Adrenal gland (tissue), 12 donors: ENCODE measurements around the gene PIGU. TPM values are rescaled to one million over a fixed set of nuclear protein-coding genes. Genes with fewer than 3 reads are reported as not detected.

Experiments
- DNase-seq, 7 donors: peaks; one replicate each; pipeline ENCODE4 v3.0.0-alpha.2; 2019 to 2020
- H3K27ac ChIP-seq, 5 donors: fragments of 200-600 bp; sonication (generic) in 4 of 5; 1 replicate in 3 of 5; 2 replicates in 2 of 5; pipeline versions ENCODE4 v1.5.1 to v1.8.0; 2016 to 2020; ENCODE audit warnings: mild to moderate bottlenecking in 1 of 5
- H3K27me3 ChIP-seq: fragments of 200-600 bp; 2 replicates; pipeline ENCODE4 v1.8.0; 2021
- H3K36me3 ChIP-seq, 2 donors: fragments of 200-600 bp; replicated peaks in 1 of 2; 1 replicate in 1 of 2; 2 replicates in 1 of 2; pipeline versions ENCODE4 v1.5.1 to v1.8.0; 2018 to 2022
- H3K4me1 ChIP-seq, 2 donors: fragments of 200-600 bp; replicated peaks in 1 of 2; 1 replicate in 1 of 2; 2 replicates in 1 of 2; pipeline versions ENCODE4 v1.5.1 to v1.8.0; 2018 to 2021
- H3K4me3 ChIP-seq, 4 donors: fragments of 200-600 bp; sonication (generic) in 3 of 4; one replicate each; pipeline ENCODE4 v1.5.1; 2016 to 2018
- H3K9me3 ChIP-seq, 3 donors: fragments of 200-600 bp; sonication (generic) in 1 of 3; replicated peaks in 1 of 3; 1 replicate in 2 of 3; 2 replicates in 1 of 3; pipeline versions ENCODE4 v1.5.1 to v1.8.0; 2016 to 2021
- POLR2A ChIP-seq, 2 donors: fragments of 450-650 bp; IDR thresholded peaks; one replicate each; pipeline ENCODE4 v1.6.1; 2017; ENCODE audit warnings: antibody characterized with exemption in 2 of 2, mild to moderate bottlenecking in 2 of 2, moderate library complexity in 1 of 2
- WGBS, 4 donors: extraction: QIAGEN DNeasy Blood & Tissue Kit in 2 of 4; methylation state at CpG; one replicate each; pipeline versions ENCODE4 v1.1.5 to v1.1.7; 2013 to 2017; 5-methylcytosine and 5-hydroxymethylcytosine counted together
- intact Hi-C, 2 donors: fragments of 100-400 bp; cut with DNase I; formaldehyde crosslinking; loops; one replicate each; pipeline versions ENCODE4 v1.14.1 to v1.15.0; 2022 to 2023
- polyA plus RNA-seq, 3 donors: library from polyadenylated mRNA; stranded (reverse); fragments of 200-250 nt in 2 of 3; fragments of 350-450 nt in 1 of 3; fragmentation: Illumina TruSeq in 1 of 3; extraction: RNeasy Lipid Tissue Mini Kit (QIAGEN cat#74804) in 1 of 3; gene quantifications; one replicate each; pipeline ENCODE4 v1.2.3, GENCODE V29; 2013 to 2014
- total RNA-seq, 9 donors: library from RNA; depleted of rRNA in 4 of 9; stranded (reverse); fragments of >200 nt in 4 of 9; fragments of 120-200 nt in 1 of 9; fragmentation: NEBNext Ultra II Directional in 1 of 9; extraction: Animal tissue kit (Norgen Biotek cat#: 25700) in 1 of 9; gene quantifications; one replicate each; pipeline versions ENCODE4 v1.1.0 to v1.2.4, GENCODE V29; 2013 to 2023
- TF ChIP-seq, protein P1 (sequence below), 6 experiments: fragments of 450-650 bp in 4 of 6; fragments of 200-600 bp in 2 of 6; sonication (generic) in 1 of 6; IDR thresholded peaks; 1 replicate in 5 of 6; 2 replicates in 1 of 6; pipeline versions ENCODE4 v1.5.1 to v1.8.0; 2016 to 2021; ENCODE audit warnings: antibody characterized with exemption in 6 of 6, mild to moderate bottlenecking in 2 of 6, moderate library complexity in 1 of 6
- donor health status: healthy with polysubstance abuse.
- donor health status: Bipolar disorder and iron deficiency.
- donor health status: DM: yes; HTN: yes; CAD: no.
- donor health status: DM: no; HTN: no; CAD: no.
- donor health status: DM: no; HTN: no; CAD: no.
- donor health status: DM: yes; HTN: yes; CAD: no.

The PIGU gene
- total and polyA plus RNA-seq, 12 donors, result 16.8 to 64.1 (median 23.1) TPM

DNA sequence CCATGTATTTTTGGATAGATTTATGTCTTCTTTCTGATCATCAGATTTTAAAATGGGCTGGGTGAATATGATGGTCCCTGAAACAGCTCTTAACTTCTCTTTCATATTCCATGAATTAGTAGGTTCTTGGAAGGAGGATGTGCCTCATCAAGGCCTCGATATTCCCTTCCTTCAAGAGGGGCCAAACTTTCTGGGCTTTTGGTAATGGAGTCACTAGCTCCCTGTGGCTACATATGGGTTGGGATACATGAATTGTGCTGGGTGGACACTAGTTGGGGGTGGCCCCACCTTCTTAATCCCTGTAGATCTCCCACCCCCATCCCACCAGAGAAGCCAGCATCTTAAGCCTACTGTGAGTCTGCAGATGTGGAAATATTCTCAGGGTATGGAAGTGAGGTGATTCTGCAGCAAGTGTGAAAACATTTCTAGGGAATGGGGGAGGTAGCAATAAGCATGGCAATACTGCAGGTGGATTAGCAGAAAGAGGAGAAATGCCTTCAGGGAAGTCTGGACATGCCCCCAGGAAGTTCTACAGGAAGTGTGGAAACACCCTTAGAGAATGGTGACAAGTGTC, 29.5 kb upstream of the PIGU start:
- intact Hi-C loops, result loop anchor here (10.0 kb wide), 1 partner anchor 132 kb away; no protein-coding TSS in a partner anchor
- peaks cover 27 to 50% of the 10 kb centered on the region in 2 donors for H3K4me1 ChIP-seq
- 95 to 100% (median 97%) methylated on average over 1 of the region's 1 CpG for WGBS, 4 donors
- H3K4me3 ChIP-seq, result no peak overlapping the region
- H3K36me3 ChIP-seq, result no peaks in the 10 kb centered on the region
- no peaks in the 10 kb centered on the region for H3K9me3 ChIP-seq
- no peak for DNase-seq
- no peaks in the 10 kb centered on the region for H3K27me3 ChIP-seq
- H3K27ac ChIP-seq, result peak overlapping the region in 2 of 5 donors; percentile 100
- TF ChIP-seq, protein P1, sequence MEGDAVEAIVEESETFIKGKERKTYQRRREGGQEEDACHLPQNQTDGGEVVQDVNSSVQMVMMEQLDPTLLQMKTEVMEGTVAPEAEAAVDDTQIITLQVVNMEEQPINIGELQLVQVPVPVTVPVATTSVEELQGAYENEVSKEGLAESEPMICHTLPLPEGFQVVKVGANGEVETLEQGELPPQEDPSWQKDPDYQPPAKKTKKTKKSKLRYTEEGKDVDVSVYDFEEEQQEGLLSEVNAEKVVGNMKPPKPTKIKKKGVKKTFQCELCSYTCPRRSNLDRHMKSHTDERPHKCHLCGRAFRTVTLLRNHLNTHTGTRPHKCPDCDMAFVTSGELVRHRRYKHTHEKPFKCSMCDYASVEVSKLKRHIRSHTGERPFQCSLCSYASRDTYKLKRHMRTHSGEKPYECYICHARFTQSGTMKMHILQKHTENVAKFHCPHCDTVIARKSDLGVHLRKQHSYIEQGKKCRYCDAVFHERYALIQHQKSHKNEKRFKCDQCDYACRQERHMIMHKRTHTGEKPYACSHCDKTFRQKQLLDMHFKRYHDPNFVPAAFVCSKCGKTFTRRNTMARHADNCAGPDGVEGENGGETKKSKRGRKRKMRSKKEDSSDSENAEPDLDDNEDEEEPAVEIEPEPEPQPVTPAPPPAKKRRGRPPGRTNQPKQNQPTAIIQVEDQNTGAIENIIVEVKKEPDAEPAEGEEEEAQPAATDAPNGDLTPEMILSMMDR (IDR thresholded peaks at IDR 0.05), result no peak
- TF ChIP-seq POLR2A (IDR thresholded peaks at IDR 0.05), result no peak

DNA sequence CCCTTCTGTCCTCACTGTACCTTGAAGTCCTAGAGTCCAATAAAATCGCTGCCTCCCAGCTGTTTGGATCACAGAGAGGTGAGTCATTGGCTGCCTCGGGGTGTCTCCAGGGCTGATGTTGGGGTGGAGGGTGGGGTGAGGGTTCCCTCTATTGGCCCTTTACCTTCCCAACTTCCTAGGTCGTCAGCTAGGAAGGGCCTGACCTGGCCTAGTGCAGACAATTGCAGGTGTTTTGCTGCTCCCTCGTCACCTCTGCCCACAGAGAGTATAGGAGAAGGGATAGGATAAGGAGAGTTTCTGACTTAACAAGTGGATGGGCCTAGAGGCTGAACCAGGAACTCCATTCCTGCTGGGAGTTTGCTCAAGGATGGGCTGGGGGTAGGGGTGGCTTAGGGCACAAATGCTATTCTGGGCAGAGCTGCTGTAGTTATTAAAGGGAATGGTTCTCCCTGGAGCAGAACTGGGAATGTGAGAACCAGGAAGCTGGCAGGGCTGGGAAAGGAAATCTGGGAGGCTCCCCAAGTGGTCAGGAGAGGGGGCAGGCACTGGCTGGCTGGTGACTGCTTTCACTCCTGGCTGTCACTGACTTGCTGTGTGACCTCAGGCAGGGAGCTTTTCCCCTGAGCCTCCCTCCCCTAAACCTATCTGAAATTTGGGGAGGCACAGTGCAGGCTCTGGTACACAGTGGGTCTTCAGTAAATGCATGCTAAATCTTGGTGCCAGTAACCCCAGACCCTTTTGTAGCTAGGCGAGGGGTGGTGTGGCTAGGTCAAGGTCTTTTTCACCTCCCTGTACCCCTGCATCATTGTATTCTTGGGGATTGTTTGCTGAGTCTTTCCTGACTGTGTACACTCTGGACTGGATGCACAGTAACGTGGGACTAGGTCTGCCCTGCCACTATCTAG, 28.8 kb upstream of the PIGU start:
- 31 to 49% (median 40%) methylated on average over 4 to 6 of the region's 6 CpGs for WGBS, 4 donors
- peak overlapping the region; percentile 98 to 100 (median 100) for H3K27ac ChIP-seq
- peak; percentile 50 to 82 (median 62) for DNase-seq
- H3K4me1 ChIP-seq, result peaks cover 27 to 42% of the 10 kb centered on the region in 2 donors
- H3K36me3 ChIP-seq, result no peaks in the 10 kb centered on the region
- H3K27me3 ChIP-seq, result no peaks in the 10 kb centered on the region
- intact Hi-C loops, result loop anchor here (10.0 kb wide), 1 partner anchor 131 kb away; no protein-coding TSS in a partner anchor
- TF ChIP-seq, protein P1 (IDR thresholded peaks at IDR 0.05), result peak in 5 of 6 experiments; percentile 13 to 58 (median 29)
- peak in 1 of 2 donors; percentile 11 for TF ChIP-seq POLR2A (IDR thresholded peaks at IDR 0.05)
- no peaks in the 10 kb centered on the region for H3K9me3 ChIP-seq
- peak overlapping the region in 1 of 4 donors; percentile 92 for H3K4me3 ChIP-seq

DNA sequence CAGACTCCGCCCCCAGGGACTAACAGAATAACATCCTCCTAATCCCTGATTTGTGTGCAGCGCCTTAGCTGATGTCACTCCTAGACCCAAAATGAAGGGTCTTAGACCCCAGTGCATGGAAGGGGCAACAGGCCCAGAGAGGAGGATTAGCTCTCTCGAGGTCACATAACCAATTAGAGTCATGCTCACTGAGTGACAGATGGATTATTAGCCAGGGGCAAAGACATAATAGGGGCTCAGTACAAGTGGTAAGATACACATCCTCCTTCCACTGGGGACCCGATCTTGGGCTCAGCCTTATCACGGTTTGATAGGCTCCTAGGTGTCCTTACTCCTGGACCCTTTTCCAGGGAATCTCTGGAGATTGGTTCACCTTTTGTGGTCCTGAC, 28.1 kb upstream of the PIGU start:
- 21 to 29% (median 28%) methylated on average over 3 to 5 of the region's 5 CpGs for WGBS, 4 donors
- intact Hi-C loops, result loop anchor here (10.0 kb wide), 1 partner anchor 130 kb away; no protein-coding TSS in a partner anchor
- Histone ChIP-seq H3K27ac (peak overlapping the region; percentile 98 to 100 (median 100)), H3K27me3 (no peaks in the 10 kb centered on the region), H3K9me3 (no peaks in the 10 kb centered on the region), H3K36me3 (no peaks in the 10 kb centered on the region), H3K4me3 (peak overlapping the region; percentile 25 to 94 (median 68)), H3K4me1 (peaks cover 23 to 36% of the 10 kb centered on the region in 2 donors)
- TF ChIP-seq, protein P1 (IDR thresholded peaks at IDR 0.05), result no peak
- no peak for TF ChIP-seq POLR2A (IDR thresholded peaks at IDR 0.05)
- no peak for DNase-seq
